OCI-LY1 (cell line): Measurements from ENCODE around the gene GRIP1.

Experiments used
- H2AFZ ChIP-seq: fragments of 200-600 bp; sonication (generic), shearing (Covaris generic); 2 replicates; pipeline ENCODE4 v1.6.0; 2014; ENCODE audit warnings: antibody characterized with exemption, mild to moderate bottlenecking, low read length
- H3F3A ChIP-seq: fragments of 200-600 bp; sonication (generic), shearing (Covaris generic); 2 replicates; pipeline ENCODE4 v1.6.0; 2014; ENCODE audit warnings: mild to moderate bottlenecking, antibody characterized with exemption, low read length, moderate library complexity; ENCODE audit not compliant: insufficient read depth
- H3K27ac ChIP-seq: fragments of 200-600 bp; sonication (generic); 2 replicates; pipeline ENCODE4 v1.5.1; 2014; ENCODE audit warnings: low read length, mixed run types, mild to moderate bottlenecking, low read depth; ENCODE audit not compliant: poor library complexity, severe bottlenecking
- H3K27me3 ChIP-seq: fragments of 200-600 bp; sonication (generic); 2 replicates; pipeline ENCODE4 v1.6.0; 2014; ENCODE audit warnings: antibody characterized with exemption, mild to moderate bottlenecking, low read length, moderate library complexity; ENCODE audit not compliant: insufficient read depth
- H3K36me3 ChIP-seq: fragments of 200-600 bp; sonication (generic); 2 replicates; pipeline ENCODE4 v1.6.1; 2014; ENCODE audit warnings: mild to moderate bottlenecking, antibody characterized with exemption, low read length, moderate library complexity, mixed read lengths; ENCODE audit not compliant: insufficient read depth
- H3K4me1 ChIP-seq: fragments of 200-600 bp; sonication (generic); 2 replicates; pipeline ENCODE4 v1.5.1; 2014; ENCODE audit warnings: mild to moderate bottlenecking, low read length, moderate library complexity; ENCODE audit not compliant: insufficient read depth, severe bottlenecking
- H3K4me2 ChIP-seq: fragments of 200-600 bp; sonication (generic), shearing (Covaris generic); 2 replicates; pipeline ENCODE4 v1.6.1; 2014; ENCODE audit warnings: low read length
- H3K4me3 ChIP-seq: fragments of 200-600 bp; sonication (generic); 2 replicates; pipeline ENCODE4 v1.5.1; 2014; ENCODE audit warnings: low read length, low read depth, mild to moderate bottlenecking, mixed read lengths; ENCODE audit not compliant: poor library complexity, severe bottlenecking
- H3K79me2 ChIP-seq: fragments of 200-600 bp; shearing (Covaris generic); 2 replicates; pipeline ENCODE4 v1.6.1; 2016; ENCODE audit warnings: mixed run types, low read length, mixed read lengths; ENCODE audit not compliant: insufficient read depth
- H3K9ac ChIP-seq: fragments of 200-600 bp; sonication (generic), shearing (Covaris generic); 2 replicates; pipeline ENCODE4 v1.6.1; 2014; ENCODE audit warnings: mild to moderate bottlenecking, low read length, mixed read lengths
- H3K9me2 ChIP-seq: fragments of 200-600 bp; sonication (generic), shearing (Covaris generic); 2 replicates; pipeline ENCODE4 v1.6.1; 2014; ENCODE audit warnings: low read depth, mild to moderate bottlenecking, low read length, mixed read lengths
- H3K9me3 ChIP-seq: fragments of 200-600 bp; shearing (Covaris generic); 2 replicates; pipeline ENCODE4 v1.6.1; 2014; ENCODE audit warnings: low read length, mixed read lengths
- H4K20me1 ChIP-seq: fragments of 200-600 bp; sonication (generic), shearing (Covaris generic); 2 replicates; pipeline ENCODE4 v1.6.0; 2016; ENCODE audit warnings: mild to moderate bottlenecking, low read length; ENCODE audit not compliant: insufficient read depth
- CTCF ChIP-seq: fragments of 200-600 bp; sonication (generic), shearing (Covaris generic); IDR thresholded peaks from 2 replicates; pipeline ENCODE4 v1.5.1; 2017; ENCODE audit warnings: mild to moderate bottlenecking, antibody characterized with exemption, low read length, moderate library complexity, mixed read lengths
- EZH2 ChIP-seq: fragments of 200-600 bp; sonication (generic), shearing (Covaris generic); IDR thresholded peaks from 2 replicates; pipeline ENCODE4 v1.8.0; 2017; ENCODE audit warnings: borderline replicate concordance, mixed run types, mild to moderate bottlenecking, antibody characterized with exemption, low read length, moderate library complexity, mixed read lengths

Gene GRIP1

DNA sequence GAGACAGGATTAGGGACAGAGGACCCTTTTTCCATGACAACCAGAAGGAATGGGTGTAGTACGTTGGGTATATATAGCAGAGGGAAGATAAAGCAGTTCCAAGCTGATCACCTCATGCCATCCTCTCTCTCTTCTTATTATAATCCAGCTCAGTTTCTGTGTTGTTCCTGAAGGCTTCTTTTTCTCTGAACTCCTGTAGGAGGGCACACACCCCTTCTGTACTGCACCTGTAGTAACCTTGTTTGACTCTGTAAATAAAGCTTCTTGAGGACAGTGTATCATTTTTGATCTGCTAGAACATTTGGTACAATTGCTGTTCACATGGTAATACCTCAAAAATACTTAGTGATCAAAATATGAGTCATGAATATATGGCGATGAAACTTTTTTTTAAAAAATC is 343.1 kb downstream of the GRIP1 start:
- TF ChIP-seq CTCF: no peak
- no peak for TF ChIP-seq EZH2
- peaks cover 6% of the 10 kb centered on the region for H3K36me3 ChIP-seq
- H3K27ac ChIP-seq: no peak overlapping the region
- H3F3A ChIP-seq: no peaks in the 10 kb centered on the region
- H3K79me2 ChIP-seq: no peaks in the 10 kb centered on the region
- H3K4me2 ChIP-seq: no peak overlapping the region
- H3K9me2 ChIP-seq: no peaks in the 10 kb centered on the region
- H3K4me3 ChIP-seq: no peak overlapping the region
- H3K9ac ChIP-seq: no peak overlapping the region
- H2AFZ ChIP-seq: no peak overlapping the region
- no peaks in the 10 kb centered on the region for H4K20me1 ChIP-seq
- no peaks in the 10 kb centered on the region for H3K27me3 ChIP-seq
- H3K4me1 ChIP-seq: no peaks in the 10 kb centered on the region
- H3K9me3 ChIP-seq: no peaks in the 10 kb centered on the region

- Histone ChIP-seq H4K20me1 (no peaks in the 10 kb centered on the region), H3K27ac (no peak overlapping the region), H3K27me3 (no peaks in the 10 kb centered on the region), H3K4me3 (no peak overlapping the region), H2AFZ (no peak overlapping the region), H3K9ac (no peak overlapping the region), H3K4me2 (no peak overlapping the region), H3K36me3 (no peaks in the 10 kb centered on the region), H3K9me3 (no peaks in the 10 kb centered on the region), H3K9me2 (no peaks in the 10 kb centered on the region), H3K79me2 (no peaks in the 10 kb centered on the region), H3K4me1 (no peaks in the 10 kb centered on the region), H3F3A (no peaks in the 10 kb centered on the region)
- TF ChIP-seq EZH2 (no peak), CTCF (no peak)
Measured at GRCh38 chr12:66331814-66332213, 347.1 kb downstream of the GRIP1 start.

DNA sequence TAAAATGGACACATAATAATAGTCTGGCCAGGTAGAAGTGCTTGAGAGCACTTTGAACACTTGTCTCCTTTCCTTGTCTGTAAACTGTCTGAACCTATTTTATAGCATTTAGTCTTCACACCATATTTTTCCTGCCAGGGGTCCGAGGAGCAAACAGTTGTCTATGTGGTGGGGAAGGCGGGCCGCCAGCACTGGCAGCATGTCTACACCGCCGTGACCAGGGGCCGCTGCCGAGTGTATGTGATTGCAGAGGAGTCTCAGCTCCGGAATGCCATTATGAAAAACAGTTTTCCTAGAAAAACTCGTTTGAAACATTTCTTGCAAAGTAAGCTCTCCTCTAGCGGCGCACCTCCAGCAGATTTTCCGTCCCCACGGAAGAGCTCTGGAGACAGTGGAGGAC is 347.9 kb downstream of the GRIP1 start:
- Histone ChIP-seq H3K79me2 (no peaks in the 10 kb centered on the region), H3K9ac (no peak overlapping the region), H2AFZ (no peak overlapping the region), H3K9me3 (no peaks in the 10 kb centered on the region), H3K4me2 (no peak overlapping the region), H3K4me1 (no peaks in the 10 kb centered on the region), H3K9me2 (no peaks in the 10 kb centered on the region), H3K27ac (no peak overlapping the region), H3F3A (no peaks in the 10 kb centered on the region), H4K20me1 (no peaks in the 10 kb centered on the region), H3K27me3 (no peaks in the 10 kb centered on the region), H3K4me3 (no peak overlapping the region), H3K36me3 (no peaks in the 10 kb centered on the region)
- TF ChIP-seq EZH2: no peak
- no peak for TF ChIP-seq CTCF
